ENCODE data around the gene IFT74. TPM values are rescaled to one million over a fixed set of nuclear protein-coding genes. Genes with fewer than 3 reads are reported as not detected.

The IFT74 gene
- total RNA-seq, 4 donors from 2014 or later, result 7.7 to 26.4 (median 8.7) TPM

GRCh38 chr9:27107241-27107640 lies 151.0 kb downstream of the IFT74 start:
- Histone ChIP-seq H3K4me3 (no peak overlapping the region), H3K36me3 (no peaks in the 10 kb centered on the region), H3K27me3 (no peaks in the 10 kb centered on the region), H3K27ac (no peak overlapping the region), H3K9me3 (no peaks in the 10 kb centered on the region), H3K4me1 (no peaks in the 10 kb centered on the region)
- TF ChIP-seq POLR2A (IDR thresholded peaks at IDR 0.05) (no peak), CTCF (IDR thresholded peaks at IDR 0.05) (no peak)
- DNase-seq, result no peak

- TF ChIP-seq CTCF (IDR thresholded peaks at IDR 0.05) (no peak), POLR2A (IDR thresholded peaks at IDR 0.05) (no peak)
- H3K27me3 ChIP-seq, result no peaks in the 10 kb centered on the region
- DNase-seq, result no peak
- no peaks in the 10 kb centered on the region for H3K4me1 ChIP-seq
- peak within 1 kb of the TSS in 1 of 4 donors; percentile 21 for H3K4me3 ChIP-seq
- H3K27ac ChIP-seq, result peak within 1 kb of the TSS in 1 of 4 donors; percentile 10
- no peaks in the 10 kb centered on the region for H3K9me3 ChIP-seq
- H3K36me3 ChIP-seq, result no peaks in the 10 kb centered on the region
Measured at GRCh38 chr9:27108981-27109541, 152.8 kb downstream of the IFT74 start, which contains the start of gene TEK. TEK (plus strand) TSS chr9:27109225; CDS start chr9:27109591, 366 bp downstream.

- H3K9me3 ChIP-seq, result no peaks in the 10 kb centered on the region
- H3K27me3 ChIP-seq, result no peaks in the 10 kb centered on the region
- peak overlapping the region in 1 of 4 donors; percentile 10 for H3K27ac ChIP-seq
- no peak for TF ChIP-seq CTCF (IDR thresholded peaks at IDR 0.05)
- TF ChIP-seq POLR2A (IDR thresholded peaks at IDR 0.05), result no peak
- no peaks in the 10 kb centered on the region for H3K4me1 ChIP-seq
- H3K4me3 ChIP-seq, result peak overlapping the region in 1 of 4 donors; percentile 21
- H3K36me3 ChIP-seq, result no peaks in the 10 kb centered on the region
- DNase-seq, result no peak
Measured at GRCh38 chr9:27109621-27110020, 153.4 kb downstream of the IFT74 start.

- Histone ChIP-seq H3K27me3 (no peaks in the 10 kb centered on the region), H3K4me3 (peak overlapping the region in 1 of 4 donors; percentile 21), H3K36me3 (no peaks in the 10 kb centered on the region), H3K27ac (peak overlapping the region in 1 of 4 donors; percentile 28), H3K4me1 (no peaks in the 10 kb centered on the region), H3K9me3 (no peaks in the 10 kb centered on the region)
- DNase-seq, result no peak
- TF ChIP-seq POLR2A (IDR thresholded peaks at IDR 0.05), result no peak
- TF ChIP-seq CTCF (IDR thresholded peaks at IDR 0.05), result no peak
Measured at GRCh38 chr9:27110181-27110580, 154.0 kb downstream of the IFT74 start.

- Histone ChIP-seq H3K9me3 (no peaks in the 10 kb centered on the region), H3K27ac (no peak overlapping the region), H3K4me1 (no peaks in the 10 kb centered on the region), H3K36me3 (no peaks in the 10 kb centered on the region), H3K4me3 (no peak overlapping the region), H3K27me3 (no peaks in the 10 kb centered on the region)
- TF ChIP-seq CTCF (IDR thresholded peaks at IDR 0.05) (no peak), POLR2A (IDR thresholded peaks at IDR 0.05) (no peak)
- DNase-seq, result no peak
Measured at GRCh38 chr9:27112235-27112634, 156.0 kb downstream of the IFT74 start.

Other genes starting within 250 kb of the IFT74 start
- gene CAAP1, start 63.6 kb upstream of the IFT74 start, total RNA-seq, result 10 to 100 TPM; 16.5 to 47.0 (median 24.7) TPM
- 10 to 100 TPM; 16.3 to 30.5 (median 22.8) TPM for gene PLAA, start 9.2 kb upstream of the IFT74 start, total RNA-seq
- 100 to 1,000 TPM in 1 of 4 donors, 10 to 100 TPM in 2, 1 to 10 TPM in 1; 6.6 to 102 (median 54.4) TPM for gene LRRC19, start 49.3 kb downstream of the IFT74 start, total RNA-seq
- gene TEK, start 152.8 kb downstream of the IFT74 start, total RNA-seq, result 10 to 100 TPM in 1 of 4 donors, 1 to 10 TPM in 3; 3.0 to 22.3 (median 4.3) TPM